Right cardiac atrium (tissue), 5 donors: Measurements from ENCODE around the gene TMEFF2. TPM values are rescaled to one million over a fixed set of nuclear protein-coding genes. Genes with fewer than 3 reads are reported as not detected.

Source experiments
- ATAC-seq, 2 donors: fragments of 200-7000 bp; cut with Tn5 transposase; one replicate each; pipeline versions ENCODE4 v1.8.0 to v1.9.1; 2020; ENCODE audit warnings: moderate library complexity in 2 of 2, mild to moderate bottlenecking in 1 of 2
- DNase-seq, 3 donors: peaks; one replicate each; pipeline ENCODE4 v3.0.0-alpha.2; 2020
- H3K27ac ChIP-seq: one replicate; pipeline ENCODE4 v1.5.1; 2013; ENCODE audit warnings: mild to moderate bottlenecking, low read length, control low read depth, moderate library complexity
- H3K27me3 ChIP-seq: one replicate; pipeline ENCODE4 v1.6.1; 2013; ENCODE audit not compliant: control insufficient read depth, insufficient read depth
- H3K4me1 ChIP-seq: one replicate; pipeline ENCODE4 v1.6.1; 2013; ENCODE audit warnings: low read length; ENCODE audit not compliant: control insufficient read depth, insufficient read depth
- H3K4me3 ChIP-seq: one replicate; pipeline ENCODE4 v1.5.1; 2013; ENCODE audit warnings: low read length, control low read depth
- H3K9me3 ChIP-seq: one replicate; pipeline ENCODE4 v1.6.1; 2013; ENCODE audit warnings: low read length; ENCODE audit not compliant: control insufficient read depth
- WGBS: extraction: QIAGEN DNeasy Blood & Tissue Kit; methylation state at CpG from one replicate; pipeline ENCODE4 v1.1.7; 2013; 5-methylcytosine and 5-hydroxymethylcytosine counted together
- intact Hi-C, 4 donors: fragments of 100-400 bp; cut with DNase I; formaldehyde crosslinking; loops; one replicate each; pipeline versions ENCODE4 v1.11.0 to v1.14.0; 2022 to 2023
- polyA plus RNA-seq: library from polyadenylated mRNA; stranded (reverse); fragments of 200-250 nt; gene quantifications from one replicate; pipeline ENCODE4 v1.2.3, GENCODE V29; 2013
- total RNA-seq, 4 donors: library from RNA; stranded (reverse); fragmentation: NEBNext Ultra II Directional; extraction: Animal tissue kit (Norgen Biotek cat#: 25700); gene quantifications; one replicate each; pipeline ENCODE4 v1.2.1, GENCODE V29; 2021
- donor health status: healthy with polysubstance abuse.
- donor health status: DM: no; HTN: yes; CAD: no.
- donor health status: DM: no; HTN: no; CAD: no.
- donor health status: DM: no; HTN: yes; CAD: no; lungs with severe emphysema.
- donor health status: DM: yes; HTN: yes; CAD: no.

Gene TMEFF2
- total and polyA plus RNA-seq, 5 donors = 0.14 to 3.3 (median 1.3) TPM

- ATAC-seq = no peak
- 47% methylated on average over 1 of the region's 1 CpG for WGBS
- no peak overlapping the region for H3K4me3 ChIP-seq
- intact Hi-C loops = no loop called here
- H3K27ac ChIP-seq = no peak overlapping the region
- DNase-seq = no peak
- H3K4me1 ChIP-seq = no peaks in the 10 kb centered on the region
- H3K9me3 ChIP-seq = no peaks in the 10 kb centered on the region
- no peaks in the 10 kb centered on the region for H3K27me3 ChIP-seq
Measured at GRCh38 chr2:191983591-191983990, 211.1 kb downstream of the TMEFF2 start.

DNA sequence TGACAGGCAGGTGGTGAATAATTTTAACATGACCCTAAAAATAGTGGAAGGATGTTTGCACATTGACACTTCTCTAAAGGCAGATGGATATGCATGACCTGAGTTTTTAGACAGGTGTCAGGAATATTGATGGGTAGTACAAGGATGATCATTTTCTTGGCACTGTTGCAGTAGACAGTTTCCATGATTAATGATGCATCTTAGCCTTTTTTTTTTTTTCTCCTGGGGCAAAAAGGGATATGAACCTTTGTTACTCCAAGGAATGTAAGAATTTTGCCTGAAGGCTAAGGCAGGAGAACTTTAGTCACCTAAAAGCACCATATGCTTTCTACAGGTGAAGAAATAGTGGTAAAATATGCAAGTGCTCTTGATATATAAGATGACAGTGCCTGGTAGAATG, 211.5 kb downstream of the TMEFF2 start:
- H3K4me3 ChIP-seq = no peak overlapping the region
- H3K4me1 ChIP-seq = no peaks in the 10 kb centered on the region
- intact Hi-C loops = no loop called here
- DNase-seq (no peak), ATAC-seq (no peak)
- H3K9me3 ChIP-seq = no peaks in the 10 kb centered on the region
- H3K27me3 ChIP-seq = no peaks in the 10 kb centered on the region
- no peak overlapping the region for H3K27ac ChIP-seq

DNA sequence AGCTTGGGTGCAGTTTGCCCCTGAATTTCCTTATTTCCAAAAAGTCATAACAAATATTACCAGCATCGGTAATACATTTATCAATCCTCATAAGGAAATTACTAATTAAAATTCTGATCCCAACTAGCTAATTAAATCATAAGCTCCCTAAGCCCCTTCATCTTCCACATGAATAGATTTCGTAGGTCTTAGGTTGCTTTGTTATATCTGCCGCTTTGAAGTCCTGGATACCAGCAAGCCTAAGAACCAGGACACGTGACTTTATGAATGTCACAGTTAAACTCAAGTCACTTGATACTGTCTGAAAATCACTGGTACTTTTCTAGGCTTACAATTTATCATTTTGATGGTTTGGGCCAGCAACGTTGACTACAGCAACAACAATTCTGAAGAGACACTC, 213.0 kb downstream of the TMEFF2 start:
- ATAC-seq = no peak
- intact Hi-C loops = no loop called here
- 92% methylated on average over 5 of the region's 5 CpGs for WGBS

DNA sequence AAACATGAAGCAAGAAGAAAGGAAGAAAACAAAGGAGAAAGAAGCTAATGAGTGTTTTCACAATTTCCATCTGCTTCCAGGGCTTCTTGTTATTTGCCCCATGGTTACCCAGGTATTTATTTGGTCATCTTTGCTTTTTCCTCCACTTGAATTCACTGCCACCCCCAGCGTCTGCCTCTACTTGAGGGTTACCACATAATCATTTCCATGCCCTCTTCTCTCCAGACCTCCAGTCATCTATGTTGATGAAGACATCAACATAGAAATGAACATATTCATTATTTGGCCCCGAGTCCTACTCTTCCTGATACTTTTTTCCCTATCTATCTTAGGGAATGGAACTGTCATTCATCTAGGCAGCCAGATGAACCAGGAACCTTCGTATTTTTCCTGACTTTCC, 214.2 kb downstream of the TMEFF2 start:
- WGBS = 93% methylated on average over 3 of the region's 3 CpGs

More for the DNA sequence above, 213.0 kb downstream of the TMEFF2 start:
- DNase-seq = no peak
- no peak overlapping the region for H3K4me3 ChIP-seq
- no peaks in the 10 kb centered on the region for H3K27me3 ChIP-seq
- no peaks in the 10 kb centered on the region for H3K9me3 ChIP-seq
- peaks cover 1% of the 10 kb centered on the region for H3K4me1 ChIP-seq
- H3K27ac ChIP-seq = no peak overlapping the region

GRCh38 chr2:191979221-191979730, 215.5 kb downstream of the TMEFF2 start:
- WGBS = 45% methylated on average over 2 of the region's 2 CpGs
- Histone ChIP-seq H3K27ac (no peak overlapping the region), H3K4me1 (peaks cover 1% of the 10 kb centered on the region), H3K4me3 (no peak overlapping the region), H3K27me3 (no peaks in the 10 kb centered on the region), H3K9me3 (no peaks in the 10 kb centered on the region)
- ATAC-seq (no peak), DNase-seq (no peak)
- intact Hi-C loops = no loop called here

More for the DNA sequence above, 214.2 kb downstream of the TMEFF2 start:
- no peaks in the 10 kb centered on the region for H3K27me3 ChIP-seq
- intact Hi-C loops = no loop called here
- no peak overlapping the region for H3K4me3 ChIP-seq
- H3K9me3 ChIP-seq = no peaks in the 10 kb centered on the region
- DNase-seq (no peak), ATAC-seq (no peak)
- no peak overlapping the region for H3K27ac ChIP-seq
- H3K4me1 ChIP-seq = peaks cover 1% of the 10 kb centered on the region

DNA sequence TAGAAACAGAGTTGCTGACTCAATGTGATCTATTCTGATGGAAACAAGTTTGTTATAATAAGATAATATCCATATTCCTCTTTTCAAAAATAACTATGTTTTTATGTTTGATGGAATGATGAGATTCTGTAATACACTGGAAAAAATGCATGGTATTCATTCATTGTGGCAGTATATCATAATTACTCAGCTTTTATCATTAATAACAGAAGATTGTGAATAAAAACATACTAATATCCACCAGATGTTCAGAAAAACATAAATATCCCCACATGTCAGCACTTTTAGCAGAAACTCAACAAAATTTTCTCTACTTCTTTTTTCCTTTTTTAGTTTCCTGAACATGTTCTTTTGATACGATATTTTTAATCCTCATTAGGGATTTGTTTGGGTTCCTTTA, 217.0 kb downstream of the TMEFF2 start:
- Histone ChIP-seq H3K4me3 (no peak overlapping the region), H3K27me3 (no peaks in the 10 kb centered on the region), H3K4me1 (peaks cover 1% of the 10 kb centered on the region), H3K27ac (no peak overlapping the region), H3K9me3 (no peaks in the 10 kb centered on the region)
- ATAC-seq (no peak), DNase-seq (no peak)
- intact Hi-C loops = no loop called here
- WGBS = 62% methylated on average over 1 of the region's 1 CpG

DNA sequence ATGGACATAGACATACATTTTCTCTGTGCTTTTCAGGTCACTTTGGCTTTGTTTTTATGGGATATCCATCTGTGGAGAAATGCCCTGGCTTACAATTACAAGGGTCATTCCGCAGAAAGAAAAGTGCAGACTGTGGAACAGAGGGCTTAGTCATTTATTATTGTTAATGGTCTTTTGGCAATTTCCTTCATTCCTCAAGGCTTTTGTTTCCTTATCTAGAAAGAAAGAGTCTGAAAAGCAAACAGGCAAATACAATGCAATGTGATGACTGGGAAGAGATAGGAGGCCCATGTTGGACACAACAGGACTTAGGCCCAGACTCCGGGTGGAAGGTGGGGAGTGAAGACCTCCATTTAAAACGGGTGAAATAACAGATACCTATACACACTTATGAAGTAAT, 218.3 kb downstream of the TMEFF2 start:
- WGBS = 78% methylated on average over 3 of the region's 3 CpGs

GRCh38 chr2:191974676-191975075, 220.1 kb downstream of the TMEFF2 start:
- H3K9me3 ChIP-seq = no peaks in the 10 kb centered on the region
- H3K27me3 ChIP-seq = no peaks in the 10 kb centered on the region
- no peak overlapping the region for H3K27ac ChIP-seq
- H3K4me1 ChIP-seq = peaks cover 1% of the 10 kb centered on the region
- no peak overlapping the region for H3K4me3 ChIP-seq
- intact Hi-C loops = no loop called here
- no peak for DNase-seq
- no peak for ATAC-seq

More for the DNA sequence above, 218.3 kb downstream of the TMEFF2 start:
- Histone ChIP-seq H3K27me3 (no peaks in the 10 kb centered on the region), H3K4me3 (no peak overlapping the region), H3K4me1 (peaks cover 1% of the 10 kb centered on the region), H3K27ac (no peak overlapping the region), H3K9me3 (no peaks in the 10 kb centered on the region)
- DNase-seq (no peak), ATAC-seq (peak in 1 of 2 donors; percentile 61)
- intact Hi-C loops = no loop called here

- no peak overlapping the region for H3K27ac ChIP-seq
- H3K4me1 ChIP-seq = no peaks in the 10 kb centered on the region
- DNase-seq (no peak), ATAC-seq (no peak)
- intact Hi-C loops = no loop called here
- H3K4me3 ChIP-seq = no peak overlapping the region
- H3K27me3 ChIP-seq = no peaks in the 10 kb centered on the region
- H3K9me3 ChIP-seq = no peaks in the 10 kb centered on the region
- WGBS = 90% methylated on average over 2 of the region's 2 CpGs
Measured at GRCh38 chr2:191970867-191971266, 223.9 kb downstream of the TMEFF2 start.

- ATAC-seq (no peak), DNase-seq (no peak)
- Histone ChIP-seq H3K4me3 (no peak overlapping the region), H3K27ac (no peak overlapping the region), H3K9me3 (no peaks in the 10 kb centered on the region), H3K4me1 (no peaks in the 10 kb centered on the region), H3K27me3 (no peaks in the 10 kb centered on the region)
- intact Hi-C loops = no loop called here
- 75% methylated on average over 2 of the region's 2 CpGs for WGBS
Measured at GRCh38 chr2:191968120-191968519, 226.6 kb downstream of the TMEFF2 start.

DNA sequence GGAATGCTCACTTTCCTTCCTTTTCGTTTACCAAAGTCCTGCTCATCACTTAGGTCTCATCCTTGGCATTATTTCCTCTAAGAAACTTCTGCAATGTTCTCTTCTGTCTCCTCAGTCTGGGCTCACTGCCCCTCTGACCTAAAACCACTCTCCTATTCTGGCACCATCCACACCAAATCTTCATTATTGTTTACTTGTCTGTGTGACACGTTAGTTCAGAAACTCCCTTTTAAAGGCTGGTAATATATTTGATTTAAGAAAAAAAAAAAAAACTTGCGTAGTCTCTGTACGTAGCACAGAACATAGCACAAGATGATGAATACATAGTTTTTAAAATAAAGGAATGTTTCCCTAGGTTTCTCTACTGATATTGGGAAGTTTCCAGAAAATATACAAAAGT, 229.0 kb downstream of the TMEFF2 start:
- intact Hi-C loops = no loop called here
- WGBS = 84% methylated on average over 4 of the region's 4 CpGs
- Histone ChIP-seq H3K4me1 (no peaks in the 10 kb centered on the region), H3K27me3 (no peaks in the 10 kb centered on the region), H3K4me3 (no peak overlapping the region), H3K27ac (no peak overlapping the region), H3K9me3 (no peaks in the 10 kb centered on the region)
- DNase-seq = no peak
- ATAC-seq = no peak

- DNase-seq = no peak
- intact Hi-C loops = no loop called here
- ATAC-seq = no peak
- Histone ChIP-seq H3K4me1 (peaks cover 4% of the 10 kb centered on the region), H3K27me3 (no peaks in the 10 kb centered on the region), H3K27ac (no peak overlapping the region), H3K9me3 (no peaks in the 10 kb centered on the region), H3K4me3 (no peak overlapping the region)
- 51% methylated on average over 1 of the region's 1 CpG for WGBS
Measured at GRCh38 chr2:191961556-191961955, 233.2 kb downstream of the TMEFF2 start.
